Effector memory CD4-positive, alpha-beta T cell (primary cell): ENCODE data around the gene NPEPPS.
"Not testable (repeated sequence)": the region's sequence is repeated elsewhere in the genome, so short reads cannot be mapped to it uniquely, and the experiment has no call there.

Experiments used
- DNase-seq, 3 donors: peaks; one replicate each; pipeline ENCODE4 v3.0.0-alpha.2; 2020
- H3K27ac ChIP-seq: 2 replicates; pipeline ENCODE4 v1.7.0; 2013; ENCODE audit warnings: mild to moderate bottlenecking, low read length, moderate library complexity; ENCODE audit not compliant: insufficient read depth, poor library complexity, severe bottlenecking
- H3K27me3 ChIP-seq: replicated peaks from 2 replicates; pipeline ENCODE4 v1.7.0; 2013; ENCODE audit warnings: mild to moderate bottlenecking, low read length; ENCODE audit not compliant: insufficient read depth, control insufficient read depth, poor library complexity, severe bottlenecking
- H3K36me3 ChIP-seq: 2 replicates; pipeline ENCODE4 v1.7.0; 2013; ENCODE audit warnings: mild to moderate bottlenecking, low read length, moderate library complexity; ENCODE audit not compliant: control insufficient read depth, insufficient read depth
- H3K4me1 ChIP-seq: 2 replicates; pipeline ENCODE4 v1.7.0; 2013; ENCODE audit warnings: low read length, mild to moderate bottlenecking; ENCODE audit not compliant: control insufficient read depth, insufficient read depth, poor library complexity, severe bottlenecking
- H3K4me3 ChIP-seq: 2 replicates; pipeline ENCODE4 v1.7.0; 2013; ENCODE audit warnings: low read length, low read depth, mild to moderate bottlenecking; ENCODE audit not compliant: insufficient read depth, poor library complexity, severe bottlenecking
- H3K9me3 ChIP-seq: 2 replicates; pipeline ENCODE4 v1.7.0; 2013; ENCODE audit warnings: mild to moderate bottlenecking, low read length, moderate library complexity; ENCODE audit not compliant: control insufficient read depth

The NPEPPS gene

GRCh38 chr17:47560517-47561043, 29.7 kb downstream of the NPEPPS start:
- H3K27me3 ChIP-seq, DNase-seq, H3K4me1 ChIP-seq, H3K27ac ChIP-seq, H3K4me3 ChIP-seq, H3K36me3 ChIP-seq, H3K9me3 ChIP-seq: not testable (repeated sequence)

DNA sequence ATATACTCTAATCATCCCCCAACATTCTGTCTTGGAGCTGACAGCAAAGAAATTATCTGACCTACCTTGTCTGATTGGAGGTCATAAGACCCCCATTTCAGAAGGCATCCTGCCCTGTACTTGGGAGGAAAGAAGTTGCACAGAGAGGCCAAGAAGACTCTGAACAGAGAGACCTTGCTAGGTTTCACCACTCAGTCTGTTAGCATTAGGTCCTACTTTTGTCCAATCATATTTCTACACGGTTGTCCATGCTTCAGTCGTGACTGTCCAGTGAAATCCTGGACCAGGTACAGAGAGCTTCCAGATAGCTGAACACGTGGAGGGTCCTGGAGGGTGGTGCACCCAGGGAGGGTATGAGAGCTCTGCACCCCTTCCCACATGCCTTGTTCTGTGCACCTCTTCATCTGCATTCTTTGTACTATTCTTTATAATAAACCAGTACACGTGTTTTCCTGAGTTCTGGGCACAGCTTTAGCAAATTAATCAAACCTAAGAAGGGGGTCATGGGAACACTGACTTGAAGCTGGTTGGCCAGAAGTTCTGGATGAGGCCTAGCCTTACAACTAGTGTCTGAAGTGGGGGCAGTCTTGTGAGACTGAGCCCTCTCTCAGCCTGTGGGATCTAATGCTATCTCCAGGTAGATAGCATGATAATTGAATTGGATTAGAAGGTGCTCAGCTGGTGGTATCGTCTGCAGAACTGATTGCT, 30.9 kb downstream of the NPEPPS start:
- not testable (repeated sequence) for H3K4me3 ChIP-seq, DNase-seq, H3K36me3 ChIP-seq, H3K9me3 ChIP-seq, H3K27me3 ChIP-seq, H3K27ac ChIP-seq, H3K4me1 ChIP-seq

- not testable (repeated sequence) for H3K9me3 ChIP-seq, H3K27ac ChIP-seq, H3K27me3 ChIP-seq, H3K4me1 ChIP-seq, H3K36me3 ChIP-seq, H3K4me3 ChIP-seq, DNase-seq
Measured at GRCh38 chr17:47562406-47562705, 31.4 kb downstream of the NPEPPS start.

DNA sequence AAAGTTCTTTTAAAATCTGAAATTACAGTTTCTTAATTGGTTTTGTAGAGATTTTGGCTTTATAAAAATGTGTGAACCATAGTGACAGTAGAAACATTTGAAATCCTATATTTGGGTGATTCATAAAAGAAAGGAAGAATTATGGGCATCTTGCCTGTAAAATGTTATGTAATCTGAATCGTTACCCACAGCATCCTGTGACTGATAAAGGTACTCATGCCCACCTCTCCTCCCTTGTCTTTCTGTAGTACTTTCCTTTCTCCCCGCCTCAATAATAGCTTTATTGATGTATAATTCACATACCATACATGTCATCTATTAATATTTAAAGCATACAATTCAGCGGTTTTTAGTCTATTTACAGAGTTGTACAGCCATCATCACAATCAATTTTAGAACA, 36.4 kb downstream of the NPEPPS start:
- not testable (repeated sequence) for H3K27ac ChIP-seq, H3K4me1 ChIP-seq, H3K27me3 ChIP-seq, DNase-seq, H3K36me3 ChIP-seq, H3K9me3 ChIP-seq, H3K4me3 ChIP-seq

GRCh38 chr17:47572561-47572960, 41.7 kb downstream of the NPEPPS start:
- not testable (repeated sequence) for H3K4me1 ChIP-seq, DNase-seq, H3K27me3 ChIP-seq, H3K9me3 ChIP-seq, H3K36me3 ChIP-seq, H3K27ac ChIP-seq, H3K4me3 ChIP-seq

GRCh38 chr17:47582416-47582815, 51.5 kb downstream of the NPEPPS start:
- not testable (repeated sequence) for DNase-seq, H3K27ac ChIP-seq, H3K36me3 ChIP-seq, H3K4me3 ChIP-seq, H3K9me3 ChIP-seq, H3K27me3 ChIP-seq, H3K4me1 ChIP-seq

DNA sequence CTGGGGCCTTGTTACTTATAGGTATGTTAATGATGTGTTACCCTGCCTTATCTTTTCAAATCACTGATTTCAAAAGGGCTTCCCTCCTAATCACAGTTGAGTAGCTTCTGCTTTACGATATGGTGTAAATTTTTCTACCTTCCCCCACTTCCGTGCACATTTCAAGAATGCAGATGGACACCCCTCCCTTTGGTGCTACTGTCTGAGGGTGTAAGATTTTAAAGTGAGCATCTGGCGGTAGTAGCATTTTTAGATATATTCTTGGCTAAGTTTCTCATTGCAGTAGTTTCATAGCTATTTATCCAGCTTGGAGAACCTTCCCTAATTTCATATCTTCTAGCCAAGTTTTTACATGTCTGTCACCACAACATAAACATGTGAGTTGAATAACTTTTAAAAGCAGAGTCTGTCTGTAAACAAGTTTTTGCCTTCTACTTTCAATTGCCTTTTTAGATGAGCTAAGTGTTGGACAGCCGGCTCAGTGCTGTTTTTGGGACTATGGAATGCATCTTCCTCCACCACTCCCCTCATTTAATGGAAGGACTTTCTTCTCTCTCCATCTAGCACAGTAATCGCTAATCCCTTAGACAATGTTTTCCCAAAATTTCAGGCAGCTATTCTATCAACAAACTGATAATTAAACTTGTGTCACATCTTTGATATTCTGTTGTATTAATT, 55.6 kb downstream of the NPEPPS start:
- not testable (repeated sequence) for H3K27me3 ChIP-seq, H3K9me3 ChIP-seq, DNase-seq, H3K4me1 ChIP-seq, H3K27ac ChIP-seq, H3K4me3 ChIP-seq, H3K36me3 ChIP-seq

- not testable (repeated sequence) for H3K27ac ChIP-seq, DNase-seq
Measured at GRCh38 chr17:47593522-47593921, 62.6 kb downstream of the NPEPPS start.

DNA sequence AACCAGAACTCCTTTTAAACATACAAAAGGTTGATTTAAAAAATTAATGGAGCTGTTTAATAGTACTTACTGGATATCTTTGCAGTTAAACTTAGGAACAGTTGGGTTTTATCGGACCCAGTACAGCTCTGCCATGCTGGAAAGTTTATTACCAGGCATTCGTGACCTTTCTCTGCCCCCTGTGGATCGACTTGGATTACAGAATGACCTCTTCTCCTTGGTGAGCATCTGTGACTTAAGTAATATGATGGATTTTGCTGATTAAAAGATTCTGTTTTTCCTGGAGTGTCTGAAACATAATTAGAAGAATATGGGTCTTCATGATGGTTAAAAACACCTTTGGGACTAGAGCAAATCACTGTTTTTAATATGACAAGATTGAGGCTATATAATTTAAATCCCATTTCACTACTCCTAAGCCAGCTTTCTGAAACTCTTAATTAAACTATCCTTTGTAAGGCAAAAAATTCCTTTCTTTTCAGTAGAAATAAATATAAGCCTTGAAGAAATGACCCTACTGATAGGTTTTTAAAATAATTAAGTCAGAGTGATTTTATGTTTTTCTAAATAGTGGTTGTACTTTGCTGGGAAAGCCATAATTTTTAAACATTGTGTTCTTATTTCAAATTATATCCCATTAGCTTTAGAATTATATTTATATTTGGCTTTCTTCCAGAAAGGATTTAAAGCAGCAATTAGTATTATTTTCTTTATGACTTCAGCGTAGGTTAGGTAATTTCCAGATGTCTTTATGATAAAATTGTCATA, 73.1 kb downstream of the NPEPPS start:
- H3K9me3 ChIP-seq: no peaks in the 10 kb centered on the region
- DNase-seq: no peak
- no peak overlapping the region for H3K27ac ChIP-seq
- no peaks in the 10 kb centered on the region for H3K4me1 ChIP-seq
- H3K4me3 ChIP-seq: no peak overlapping the region
- H3K27me3 ChIP-seq: no peaks in the 10 kb centered on the region
- H3K36me3 ChIP-seq: peaks cover 54% of the 10 kb centered on the region

More at GRCh38 chr17:47593522-47593921, 62.6 kb downstream of the NPEPPS start:
- not testable (repeated sequence) for H3K36me3 ChIP-seq, H3K4me3 ChIP-seq, H3K4me1 ChIP-seq, H3K27me3 ChIP-seq, H3K9me3 ChIP-seq

GRCh38 chr17:47604598-47604927, 73.7 kb downstream of the NPEPPS start:
- no peak overlapping the region for H3K4me3 ChIP-seq
- peaks cover 51% of the 10 kb centered on the region for H3K36me3 ChIP-seq
- H3K27ac ChIP-seq: no peak overlapping the region
- no peak for DNase-seq
- no peaks in the 10 kb centered on the region for H3K27me3 ChIP-seq
- no peaks in the 10 kb centered on the region for H3K9me3 ChIP-seq
- H3K4me1 ChIP-seq: no peaks in the 10 kb centered on the region
